Smooth muscle cell (in vitro differentiated cells): ENCODE data around the gene ACER3. TPM values are rescaled to one million over a fixed set of nuclear protein-coding genes. Genes with fewer than 3 reads are reported as not detected.
"Not testable (repeated sequence)": the region's sequence is repeated elsewhere in the genome, so short reads cannot be mapped to it uniquely, and the experiment has no call there.

ENCODE experiments used
- DNase-seq: peaks from one replicate; lab custom pipeline; 2025; ENCODE audit not compliant: unreplicated experiment; lab: John Stamatoyannopoulos, UW
- H2AFZ ChIP-seq: fragments of 200-600 bp; sonication (generic); 2 replicates; pipeline ENCODE4 v1.6.0; 2016; ENCODE audit warnings: antibody characterized with exemption, low read depth, mild to moderate bottlenecking
- H3F3A ChIP-seq: fragments of 200-600 bp; sonication (generic); 2 replicates; pipeline ENCODE4 v1.6.0; 2017; ENCODE audit warnings: antibody characterized with exemption, low read depth
- H3K27ac ChIP-seq: fragments of 200-600 bp; sonication (generic); 2 replicates; pipeline ENCODE4 v1.5.1; 2016; ENCODE audit warnings: low read depth, mild to moderate bottlenecking
- H3K27me3 ChIP-seq: fragments of 200-600 bp; sonication (generic); 2 replicates; pipeline ENCODE4 v1.6.1; 2016; ENCODE audit warnings: low read depth, mild to moderate bottlenecking
- H3K36me3 ChIP-seq: fragments of 200-600 bp; sonication (generic); 2 replicates; pipeline ENCODE4 v1.5.1; 2016; ENCODE audit warnings: low read depth
- H3K4me1 ChIP-seq: fragments of 200-600 bp; sonication (generic); 2 replicates; pipeline ENCODE4 v1.5.1; 2016; ENCODE audit warnings: low read depth
- H3K4me2 ChIP-seq: fragments of 200-600 bp; sonication (generic); 2 replicates; pipeline ENCODE4 v1.6.0; 2016; ENCODE audit warnings: mild to moderate bottlenecking
- H3K4me3 ChIP-seq: fragments of 200-600 bp; sonication (generic); 2 replicates; pipeline ENCODE4 v1.5.1; 2016; ENCODE audit warnings: mild to moderate bottlenecking
- H3K79me2 ChIP-seq: fragments of 200-600 bp; sonication (generic); 2 replicates; pipeline ENCODE4 v1.6.0; 2016; ENCODE audit warnings: low read depth, mild to moderate bottlenecking
- H3K9ac ChIP-seq: fragments of 200-600 bp; sonication (generic); 2 replicates; pipeline ENCODE4 v1.6.0; 2016; ENCODE audit warnings: low read depth
- H3K9me3 ChIP-seq: fragments of 200-600 bp; sonication (generic); replicated peaks from 2 replicates; pipeline ENCODE4 v1.5.1; 2016; ENCODE audit warnings: low read depth
- H4K20me1 ChIP-seq: fragments of 200-600 bp; sonication (generic); 2 replicates; pipeline ENCODE4 v1.6.0; 2016; ENCODE audit warnings: low read depth
- WGBS: methylation state at CpG from one replicate; pipeline ENCODE4 v1.1.7; 2016; ENCODE audit warnings: low lambda C conversion rate; 5-methylcytosine and 5-hydroxymethylcytosine counted together
- polyA plus RNA-seq: library from polyadenylated mRNA; unstranded; fragments of >200 nt; fragmentation: Nextera tagmentation; extraction: Ambion mirVana; gene quantifications from 2 replicates; pipeline ENCODE4 v1.2.1, GENCODE V29; 2016
- total RNA-seq: library from RNA; depleted of rRNA; stranded (reverse); fragments of >200 nt; gene quantifications from 2 replicates; pipeline ENCODE4 v1.2.3, GENCODE V29; 2014
- TF ChIP-seq, protein P1 (sequence below): fragments of 200-600 bp; sonication (generic); IDR thresholded peaks from 2 replicates; pipeline ENCODE4 v1.5.1; 2017; ENCODE audit warnings: borderline replicate concordance, mild to moderate bottlenecking, antibody characterized with exemption; ENCODE audit not compliant: insufficient read depth, poor library complexity, severe bottlenecking

ACER3 gene
- total and polyA plus RNA-seq, 2 experiments from 2014 or later, result 14.0 to 16.8 TPM

DNA sequence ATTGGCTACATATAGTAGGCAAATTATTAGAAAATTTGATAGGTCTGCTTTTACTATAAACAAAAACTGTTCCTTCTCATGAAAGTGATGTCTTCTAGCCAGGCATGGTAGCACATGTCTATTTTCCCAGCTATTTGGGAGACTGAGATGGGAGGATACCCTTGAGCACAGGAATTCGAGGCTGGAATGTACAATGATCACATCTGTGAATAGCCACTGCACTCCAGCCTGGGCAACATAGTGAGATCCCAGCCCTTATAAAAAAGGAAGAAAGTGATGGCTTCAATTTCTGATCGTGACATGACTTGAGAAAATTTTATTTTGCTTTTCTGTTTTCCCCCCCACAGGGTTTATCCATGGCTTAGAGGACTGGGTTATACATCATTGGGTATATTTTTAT is 154.0 kb downstream of the ACER3 start:
- no peaks in the 10 kb centered on the region for H3K27me3 ChIP-seq
- no peaks in the 10 kb centered on the region for H4K20me1 ChIP-seq
- no peak overlapping the region for H3K9ac ChIP-seq
- no peak overlapping the region for H3K4me2 ChIP-seq
- no peak overlapping the region for H3K27ac ChIP-seq
- no peaks in the 10 kb centered on the region for H3K4me1 ChIP-seq
- TF ChIP-seq, protein P1, sequence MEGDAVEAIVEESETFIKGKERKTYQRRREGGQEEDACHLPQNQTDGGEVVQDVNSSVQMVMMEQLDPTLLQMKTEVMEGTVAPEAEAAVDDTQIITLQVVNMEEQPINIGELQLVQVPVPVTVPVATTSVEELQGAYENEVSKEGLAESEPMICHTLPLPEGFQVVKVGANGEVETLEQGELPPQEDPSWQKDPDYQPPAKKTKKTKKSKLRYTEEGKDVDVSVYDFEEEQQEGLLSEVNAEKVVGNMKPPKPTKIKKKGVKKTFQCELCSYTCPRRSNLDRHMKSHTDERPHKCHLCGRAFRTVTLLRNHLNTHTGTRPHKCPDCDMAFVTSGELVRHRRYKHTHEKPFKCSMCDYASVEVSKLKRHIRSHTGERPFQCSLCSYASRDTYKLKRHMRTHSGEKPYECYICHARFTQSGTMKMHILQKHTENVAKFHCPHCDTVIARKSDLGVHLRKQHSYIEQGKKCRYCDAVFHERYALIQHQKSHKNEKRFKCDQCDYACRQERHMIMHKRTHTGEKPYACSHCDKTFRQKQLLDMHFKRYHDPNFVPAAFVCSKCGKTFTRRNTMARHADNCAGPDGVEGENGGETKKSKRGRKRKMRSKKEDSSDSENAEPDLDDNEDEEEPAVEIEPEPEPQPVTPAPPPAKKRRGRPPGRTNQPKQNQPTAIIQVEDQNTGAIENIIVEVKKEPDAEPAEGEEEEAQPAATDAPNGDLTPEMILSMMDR, result no peak
- WGBS, result 96% methylated on average over 2 of the region's 2 CpGs
- H3K4me3 ChIP-seq, result no peak overlapping the region
- no peaks in the 10 kb centered on the region for H3K9me3 ChIP-seq
- no peaks in the 10 kb centered on the region for H3F3A ChIP-seq
- no peak overlapping the region for H2AFZ ChIP-seq
- H3K79me2 ChIP-seq, result no peaks in the 10 kb centered on the region
- no peak for DNase-seq
- no peaks in the 10 kb centered on the region for H3K36me3 ChIP-seq

DNA sequence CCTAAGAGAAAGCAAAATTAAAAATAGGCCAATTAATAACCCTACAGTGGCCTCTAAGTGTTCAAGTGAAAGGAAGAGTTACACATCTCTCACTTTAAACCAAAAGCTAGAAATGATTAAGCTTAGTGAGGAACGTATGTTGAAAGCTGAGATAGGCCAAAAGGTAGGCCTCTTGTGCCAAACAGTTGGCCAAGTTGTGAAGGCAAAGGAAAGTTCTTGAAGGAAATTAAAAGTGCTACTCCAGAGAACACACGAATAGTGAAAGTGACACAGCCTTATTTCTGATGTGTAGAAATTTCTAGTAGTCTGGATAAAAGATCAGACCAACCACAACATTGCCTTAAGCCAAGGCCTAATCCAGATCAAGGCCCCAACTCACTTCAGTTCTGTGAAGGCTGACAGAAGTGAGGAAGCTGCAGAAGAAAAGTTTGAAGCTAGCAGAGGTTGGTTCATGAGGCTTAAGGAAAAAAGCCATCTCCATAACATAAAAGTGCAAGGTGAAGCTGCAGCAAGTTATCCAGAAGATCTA is 157.7 kb downstream of the ACER3 start:
- 81% methylated on average over 2 of the region's 2 CpGs for WGBS

DNA sequence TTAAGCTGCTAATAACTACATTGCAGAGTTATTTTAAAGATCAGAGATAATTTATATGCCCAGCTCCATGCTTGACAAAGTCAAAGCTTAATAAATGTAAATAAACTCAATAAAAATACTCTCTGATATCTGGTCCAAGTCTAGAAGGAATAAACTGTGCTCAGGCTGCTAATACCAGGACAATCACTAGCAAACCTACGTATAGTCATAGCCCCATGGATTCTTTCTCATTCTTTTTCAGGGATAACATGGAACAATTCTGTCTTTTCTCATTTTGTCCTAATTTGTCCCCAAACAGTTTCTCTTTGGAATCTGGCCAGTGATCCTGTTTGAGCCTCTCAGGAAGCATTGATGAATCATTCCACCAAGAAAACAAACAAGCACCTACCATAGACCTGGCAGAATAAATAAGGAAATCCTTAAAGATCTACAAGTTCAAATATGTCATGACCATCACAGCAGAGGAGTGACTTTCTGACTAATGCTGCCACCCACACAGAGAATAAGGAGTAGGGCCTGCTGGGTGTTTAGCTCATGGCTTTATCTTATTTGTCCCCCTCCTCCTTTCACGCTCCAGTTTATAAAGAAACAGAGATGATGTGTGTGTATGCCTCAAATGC is 159.4 kb downstream of the ACER3 start:
- Histone ChIP-seq H4K20me1 (no peaks in the 10 kb centered on the region), H3K79me2 (no peaks in the 10 kb centered on the region), H3F3A (peaks cover 5% of the 10 kb centered on the region), H3K4me3 (no peak overlapping the region), H3K4me2 (peak overlapping the region; percentile 58), H3K27ac (peak overlapping the region; percentile 72), H3K9me3 (no peaks in the 10 kb centered on the region), H2AFZ (no peak overlapping the region), H3K27me3 (no peaks in the 10 kb centered on the region), H3K4me1 (peaks cover 4% of the 10 kb centered on the region), H3K9ac (peak overlapping the region; percentile 17), H3K36me3 (no peaks in the 10 kb centered on the region)
- TF ChIP-seq, protein P1, result no peak
- WGBS, result 21% methylated on average over 2 of the region's 2 CpGs
- no peak for DNase-seq

More for the DNA sequence above, 157.7 kb downstream of the ACER3 start:
- not testable (repeated sequence) for H3K4me2 ChIP-seq, H3K36me3 ChIP-seq, H3F3A ChIP-seq, H3K4me1 ChIP-seq, H4K20me1 ChIP-seq, DNase-seq, H3K79me2 ChIP-seq, H3K9ac ChIP-seq, H3K4me3 ChIP-seq, H3K27me3 ChIP-seq, H3K9me3 ChIP-seq, H2AFZ ChIP-seq, H3K27ac ChIP-seq

DNA sequence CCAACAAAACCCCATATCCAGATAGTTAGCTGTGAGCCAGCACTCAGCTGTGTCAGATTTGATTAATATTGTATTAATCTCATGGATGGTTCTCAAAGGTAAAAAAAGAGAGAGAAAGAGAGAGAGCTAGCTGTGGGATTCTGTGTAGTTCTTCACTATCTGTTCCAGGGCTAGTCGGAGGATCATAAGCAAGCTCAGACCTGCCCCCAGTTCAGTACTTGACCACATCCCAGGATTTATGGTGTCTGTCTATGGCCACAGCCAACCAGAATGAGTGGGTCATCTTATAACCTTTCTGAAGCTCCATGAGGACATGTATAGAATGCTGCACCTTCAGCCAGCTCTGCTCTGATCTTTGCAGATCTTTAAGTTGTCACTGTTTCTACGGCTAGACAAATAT is 160.0 kb downstream of the ACER3 start:
- no peaks in the 10 kb centered on the region for H3K9me3 ChIP-seq
- DNase-seq, result no peak
- H2AFZ ChIP-seq, result no peak overlapping the region
- 31% methylated on average over 2 of the region's 2 CpGs for WGBS
- no peaks in the 10 kb centered on the region for H3K79me2 ChIP-seq
- H4K20me1 ChIP-seq, result no peaks in the 10 kb centered on the region
- H3K4me3 ChIP-seq, result no peak overlapping the region
- H3K4me1 ChIP-seq, result peaks cover 4% of the 10 kb centered on the region
- H3K4me2 ChIP-seq, result peak overlapping the region; percentile 58
- TF ChIP-seq, protein P1, result no peak
- H3K27me3 ChIP-seq, result no peaks in the 10 kb centered on the region
- peak overlapping the region; percentile 72 for H3K27ac ChIP-seq
- peaks cover 5% of the 10 kb centered on the region for H3F3A ChIP-seq
- H3K36me3 ChIP-seq, result no peaks in the 10 kb centered on the region
- peak overlapping the region; percentile 17 for H3K9ac ChIP-seq
